Panc1 (cell line): ENCODE measurements around the gene SERPINA10. TPM values are rescaled to one million over a fixed set of nuclear protein-coding genes. Genes with fewer than 3 reads are reported as not detected.

Experiments
- ATAC-seq: fragments of 200-7000 bp; cut with Tn5 transposase; 2 replicates; pipeline ENCODE4 v1.9.1; 2020; ENCODE audit warnings: mild to moderate bottlenecking, moderate library complexity
- BruUV-seq: library from RNA; stranded (reverse); fragments of 400-500 nt; replicated peaks from 2 replicates; lab custom pipeline; 2021; lab: Mats Ljungman, UMichigan
- CTCF ChIA-PET: fragments of 300-600 bp; sonication (Branson Sonifier 250); formaldehyde crosslinking; loops from one replicate; lab custom pipeline; 2022; ENCODE audit warnings: antibody characterized with exemption; lab: Charles Lee
- POLR2A ChIA-PET: fragments of 300-600 bp; sonication (Branson Sonifier 250); formaldehyde crosslinking; loops from one replicate; lab custom pipeline; 2022; ENCODE audit warnings: antibody characterized with exemption; lab: Charles Lee
- DNase-seq: peaks from one replicate; pipeline ENCODE4 v3.0.0-alpha.2; 2010; ENCODE audit warnings: low read depth, low spot score
- H3K27ac ChIP-seq: 2 replicates; pipeline ENCODE4 v1.5.1; 2011; ENCODE audit warnings: mild to moderate bottlenecking, low read length, inconsistent platforms
- H3K27me3 ChIP-seq: fragments of 200-500 bp; sonication (Bioruptor generic); 2 replicates; pipeline ENCODE4 v1.6.0; 2014; ENCODE audit warnings: low read length, inconsistent platforms; ENCODE audit not compliant: control insufficient read depth, insufficient read depth
- H3K36me3 ChIP-seq: fragments of 200-500 bp; sonication (Bioruptor generic); 2 replicates; pipeline ENCODE4 v1.5.1; 2014; ENCODE audit warnings: inconsistent platforms, mild to moderate bottlenecking, low read length, moderate library complexity; ENCODE audit not compliant: control insufficient read depth, insufficient read depth
- H3K4me1 ChIP-seq: 2 replicates; pipeline ENCODE4 v1.5.1; 2011; ENCODE audit warnings: inconsistent platforms, mild to moderate bottlenecking, low read length, moderate library complexity; ENCODE audit not compliant: control insufficient read depth, insufficient read depth
- H3K4me3 ChIP-seq, 2 experiments: 2 replicates each; pipeline ENCODE4 v1.5.1; 2011 to 2012; ENCODE audit warnings: low read depth in 2 of 2, low read length in 2 of 2, mild to moderate bottlenecking in 2 of 2, inconsistent platforms in 1 of 2, moderate library complexity in 1 of 2
- H3K9me3 ChIP-seq: fragments of 200-500 bp; sonication (Bioruptor generic); 2 replicates; pipeline ENCODE4 v1.5.1; 2014; ENCODE audit warnings: low read depth, mild to moderate bottlenecking, inconsistent platforms, low read length, moderate library complexity; ENCODE audit not compliant: control insufficient read depth, insufficient read depth
- CTCF ChIP-seq: fragments of 450-650 bp; IDR thresholded peaks from 2 replicates; pipeline ENCODE4 v1.5.1; 2017; ENCODE audit warnings: mild to moderate bottlenecking
- POLR2AphosphoS5 ChIP-seq: IDR thresholded peaks from 2 replicates; pipeline ENCODE4 v1.6.1; 2012; ENCODE audit warnings: mild to moderate bottlenecking, low read depth, low read length, moderate library complexity
- REST ChIP-seq, 2 experiments: IDR thresholded peaks; 2 replicates each; pipeline ENCODE4 v1.6.1; 2011 to 2012; ENCODE audit warnings: low read depth in 2 of 2, control low read depth in 1 of 2, low read length in 1 of 2, mild to moderate bottlenecking in 1 of 2, moderate library complexity in 1 of 2; ENCODE audit not compliant: insufficient read depth in 1 of 2
- SIN3A ChIP-seq: IDR thresholded peaks from 2 replicates; pipeline ENCODE4 v1.6.1; 2012; ENCODE audit warnings: low read depth, mild to moderate bottlenecking, low read length, moderate library complexity, borderline replicate concordance; ENCODE audit not compliant: insufficient read depth
- TCF7L2 ChIP-seq: IDR thresholded peaks from 2 replicates; pipeline ENCODE4 v1.6.1; 2011; ENCODE audit warnings: mild to moderate bottlenecking, low read depth, low read length, inconsistent platforms
- in situ Hi-C: cut with HindIII; loops from 2 replicates; pipeline ENCODE4 v1.10.0; 2016; ENCODE audit warnings: low sequenced_read_pairs, low pct_unique_long_range_greater_than_20kb
- intact Hi-C: fragments of 100-400 bp; cut with micrococcal nuclease; formaldehyde crosslinking; loops from one replicate; pipeline ENCODE4 v1.10.0; 2022; ENCODE audit not compliant: unreplicated experiment
- total RNA-seq: library from RNA; stranded (reverse); gene quantifications from one replicate; pipeline ENCODE4 v1.2.1, GENCODE V29; 2021; ENCODE audit not compliant: unreplicated experiment

SERPINA10 gene
- total RNA-seq, 1 experiment from 2014 or later, result 0.03 TPM

DNA sequence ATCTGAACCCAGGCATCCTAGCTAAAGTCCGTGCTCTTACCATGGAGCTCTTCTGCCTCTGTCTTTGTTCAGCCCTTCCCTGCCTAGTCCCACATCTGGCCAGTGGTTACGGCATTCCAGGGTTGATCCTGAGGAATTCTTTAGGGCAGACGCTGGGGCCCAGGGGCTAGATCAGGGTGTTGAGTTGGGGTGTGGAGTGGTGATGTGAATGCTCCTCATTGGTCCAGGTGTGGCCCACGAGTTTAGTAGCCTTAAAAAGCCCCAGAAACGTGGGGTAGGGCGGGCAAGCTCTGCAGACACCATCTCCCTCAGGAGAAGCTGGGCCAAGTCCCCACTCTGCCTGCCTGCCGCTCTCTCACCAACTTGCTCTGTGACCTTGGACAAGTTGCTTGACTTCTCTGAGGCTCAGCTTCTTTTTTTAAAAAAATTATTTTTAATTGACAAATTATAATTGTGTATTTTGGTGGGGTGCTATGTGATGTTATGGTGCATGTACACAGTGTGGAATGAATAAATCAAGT lies 39.1 kb upstream of the SERPINA10 start:
- H3K4me3 ChIP-seq, result no peak overlapping the region
- no peak for TF ChIP-seq REST (IDR thresholded peaks at IDR 0.05; ENCODE audit: insufficient read depth in 1 of 2, low read depth in 2 of 2, low read length in 1 of 2)
- ATAC-seq, result no peak
- CTCF ChIA-PET, result no interaction called here
- no peak for DNase-seq
- no peaks in the 10 kb centered on the region for H3K36me3 ChIP-seq
- no peak overlapping the region for H3K27ac ChIP-seq
- no peaks in the 10 kb centered on the region for H3K4me1 ChIP-seq
- H3K9me3 ChIP-seq, result no peaks in the 10 kb centered on the region
- BruUV-seq, result no TSS peak
- H3K27me3 ChIP-seq, result no peaks in the 10 kb centered on the region
- POLR2A ChIA-PET, result interaction anchor here (0.6 kb wide), 1 partner anchor 1138 kb away, joined by 16 read pairs; no protein-coding TSS in a partner anchor
- intact Hi-C loops, result no loop called here
- in situ Hi-C loops, result no loop called here

DNA sequence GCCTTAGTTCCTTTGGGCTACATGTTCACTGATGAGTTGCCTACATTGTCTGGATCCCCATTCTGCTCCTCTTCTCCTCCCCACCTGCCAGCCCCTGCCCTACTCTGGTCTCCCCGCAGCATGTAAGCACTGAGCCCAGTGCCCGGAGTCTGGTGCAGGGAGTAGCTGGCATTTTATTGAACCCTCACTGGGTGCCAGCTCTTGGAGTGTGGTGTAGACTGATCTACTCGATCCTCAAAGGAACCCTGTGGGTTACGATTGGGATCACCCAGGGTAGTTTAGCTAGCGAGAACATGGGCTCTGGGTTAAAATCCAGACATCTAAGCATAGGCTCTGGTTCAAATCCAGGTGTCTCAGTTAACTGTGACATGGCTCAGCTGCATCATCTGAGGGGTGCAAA lies 38.4 kb upstream of the SERPINA10 start:
- no peaks in the 10 kb centered on the region for H3K27me3 ChIP-seq
- POLR2A ChIA-PET, result no interaction called here
- intact Hi-C loops, result no loop called here
- BruUV-seq, result no TSS peak
- H3K4me1 ChIP-seq, result no peaks in the 10 kb centered on the region
- DNase-seq (no peak), ATAC-seq (no peak)
- CTCF ChIA-PET, result no interaction called here
- H3K4me3 ChIP-seq, result no peak overlapping the region
- no peaks in the 10 kb centered on the region for H3K9me3 ChIP-seq
- H3K27ac ChIP-seq, result no peak overlapping the region
- H3K36me3 ChIP-seq, result no peaks in the 10 kb centered on the region
- in situ Hi-C loops, result no loop called here
- TF ChIP-seq SIN3A (no peak), TCF7L2 (no peak), REST (IDR thresholded peaks at IDR 0.05; ENCODE audit: insufficient read depth in 1 of 2, low read depth in 2 of 2, low read length in 1 of 2) (no peak)

DNA sequence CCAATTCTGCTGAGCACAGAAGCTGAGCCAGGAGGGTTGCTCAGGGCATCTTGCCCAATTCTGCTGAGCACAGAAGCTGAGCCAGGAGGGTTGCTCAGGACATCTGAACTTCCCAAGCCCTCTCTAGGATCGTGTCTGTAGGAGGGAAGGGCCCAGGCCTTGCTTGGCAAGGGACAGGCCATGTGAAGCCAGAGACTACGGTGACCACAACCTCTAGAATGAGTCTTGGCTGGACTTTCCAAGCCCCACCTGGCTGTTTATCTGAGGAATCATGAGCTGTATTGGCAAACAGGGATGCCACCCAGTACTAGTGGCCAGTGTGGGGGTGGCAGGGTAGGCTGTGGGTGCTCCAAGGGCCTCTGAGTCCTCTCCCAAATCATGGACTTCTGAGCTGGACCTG lies 37.8 kb upstream of the SERPINA10 start:
- H3K27me3 ChIP-seq, result no peaks in the 10 kb centered on the region
- no peak for DNase-seq
- CTCF ChIA-PET, result no interaction called here
- no TSS peak for BruUV-seq
- TF ChIP-seq POLR2AphosphoS5 (no peak), SIN3A (no peak), CTCF (no peak), TCF7L2 (no peak), REST (IDR thresholded peaks at IDR 0.05; ENCODE audit: insufficient read depth in 1 of 2, low read depth in 2 of 2, low read length in 1 of 2) (no peak)
- ATAC-seq, result no peak
- no peaks in the 10 kb centered on the region for H3K36me3 ChIP-seq
- POLR2A ChIA-PET, result no interaction called here
- no peaks in the 10 kb centered on the region for H3K9me3 ChIP-seq
- H3K4me3 ChIP-seq, result no peak overlapping the region
- intact Hi-C loops (no loop called here), in situ Hi-C loops (no loop called here)
- no peaks in the 10 kb centered on the region for H3K4me1 ChIP-seq
- no peak overlapping the region for H3K27ac ChIP-seq
